ENCODE data around the gene PDE4D. TPM values are rescaled to one million over a fixed set of nuclear protein-coding genes. Genes with fewer than 3 reads are reported as not detected.

PDE4D gene
- total and polyA plus RNA-seq, 12 donors, result 1.2 to 18.9 (median 2.1) TPM

DNA sequence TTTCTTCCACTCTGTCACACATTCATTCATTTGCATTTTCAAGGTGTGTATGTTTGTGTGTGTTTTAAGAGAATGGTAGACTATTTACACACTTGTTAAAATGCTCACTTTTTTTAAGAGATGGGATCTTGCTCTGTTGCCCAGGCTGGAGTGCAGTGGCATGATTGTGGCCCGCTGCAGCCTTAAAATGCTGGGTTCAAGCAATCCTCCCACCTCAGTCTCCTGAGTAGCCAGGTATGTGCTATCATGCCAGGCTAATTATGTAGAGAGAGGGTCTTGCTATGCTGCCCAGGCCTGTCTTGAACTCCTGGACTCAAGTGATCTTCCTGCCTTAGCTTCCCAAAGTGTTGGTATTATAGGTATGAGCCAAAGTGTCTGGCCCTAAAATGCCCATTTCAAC is 173.5 kb downstream of the PDE4D start:
- intact Hi-C loops (cut with DNase I), result no loop called here
- 81 to 100% (median 96%) methylated on average over 1 of the region's 1 CpG for WGBS, 4 donors
- no peak overlapping the region for H3K4me3 ChIP-seq

DNA sequence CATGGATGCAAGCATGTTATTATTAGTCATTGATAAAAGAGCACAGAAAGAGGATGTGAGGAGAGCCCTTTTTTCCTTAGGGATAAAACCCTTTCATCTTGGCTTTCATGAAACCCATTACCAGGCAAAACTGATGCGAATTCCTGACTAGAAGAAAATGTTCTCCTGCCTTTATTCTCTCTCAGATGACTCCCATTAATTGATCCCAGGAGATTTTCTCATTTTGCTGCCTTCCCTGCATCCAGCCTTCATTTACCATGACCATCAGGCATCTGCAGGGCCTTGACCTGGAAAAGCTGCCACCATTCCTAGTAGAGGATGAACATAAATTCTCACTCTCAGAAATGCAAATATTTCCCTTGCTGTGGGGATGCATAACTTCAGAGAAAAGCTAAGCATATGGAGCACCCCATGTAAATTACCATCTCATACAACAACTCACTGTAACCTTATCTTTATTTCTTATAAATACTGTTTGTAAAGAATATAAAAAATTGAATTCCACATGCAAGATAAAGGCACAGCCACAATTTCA is 176.5 kb downstream of the PDE4D start:
- TF ChIP-seq, protein P1, sequence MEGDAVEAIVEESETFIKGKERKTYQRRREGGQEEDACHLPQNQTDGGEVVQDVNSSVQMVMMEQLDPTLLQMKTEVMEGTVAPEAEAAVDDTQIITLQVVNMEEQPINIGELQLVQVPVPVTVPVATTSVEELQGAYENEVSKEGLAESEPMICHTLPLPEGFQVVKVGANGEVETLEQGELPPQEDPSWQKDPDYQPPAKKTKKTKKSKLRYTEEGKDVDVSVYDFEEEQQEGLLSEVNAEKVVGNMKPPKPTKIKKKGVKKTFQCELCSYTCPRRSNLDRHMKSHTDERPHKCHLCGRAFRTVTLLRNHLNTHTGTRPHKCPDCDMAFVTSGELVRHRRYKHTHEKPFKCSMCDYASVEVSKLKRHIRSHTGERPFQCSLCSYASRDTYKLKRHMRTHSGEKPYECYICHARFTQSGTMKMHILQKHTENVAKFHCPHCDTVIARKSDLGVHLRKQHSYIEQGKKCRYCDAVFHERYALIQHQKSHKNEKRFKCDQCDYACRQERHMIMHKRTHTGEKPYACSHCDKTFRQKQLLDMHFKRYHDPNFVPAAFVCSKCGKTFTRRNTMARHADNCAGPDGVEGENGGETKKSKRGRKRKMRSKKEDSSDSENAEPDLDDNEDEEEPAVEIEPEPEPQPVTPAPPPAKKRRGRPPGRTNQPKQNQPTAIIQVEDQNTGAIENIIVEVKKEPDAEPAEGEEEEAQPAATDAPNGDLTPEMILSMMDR (IDR thresholded peaks at IDR 0.05), result no peak
- TF ChIP-seq POLR2A (IDR thresholded peaks at IDR 0.05), result no peak
- no peaks in the 10 kb centered on the region for H3K4me1 ChIP-seq (replicated peaks in 1 of 2)
- WGBS, 4 donors, result 78 to 90% (median 87%) methylated on average over 1 of the region's 1 CpG
- H3K36me3 ChIP-seq (replicated peaks in 1 of 2), result no peaks in the 10 kb centered on the region
- H3K9me3 ChIP-seq (replicated peaks in 1 of 3), result no peaks in the 10 kb centered on the region
- intact Hi-C loops (cut with DNase I), result no loop called here
- no peaks in the 10 kb centered on the region for H3K27me3 ChIP-seq
- no peak overlapping the region for H3K4me3 ChIP-seq
- no peak for DNase-seq
- no peak overlapping the region for H3K27ac ChIP-seq

More for the DNA sequence above, 173.5 kb downstream of the PDE4D start:
- DNase-seq, result no peak
- H3K9me3 ChIP-seq (replicated peaks in 1 of 3), result no peaks in the 10 kb centered on the region
- H3K27me3 ChIP-seq, result no peaks in the 10 kb centered on the region
- H3K36me3 ChIP-seq (replicated peaks in 1 of 2), result no peaks in the 10 kb centered on the region
- no peaks in the 10 kb centered on the region for H3K4me1 ChIP-seq (replicated peaks in 1 of 2)
- TF ChIP-seq, protein P1 (IDR thresholded peaks at IDR 0.05), result no peak
- TF ChIP-seq POLR2A (IDR thresholded peaks at IDR 0.05), result no peak
- H3K27ac ChIP-seq, result no peak overlapping the region

DNA sequence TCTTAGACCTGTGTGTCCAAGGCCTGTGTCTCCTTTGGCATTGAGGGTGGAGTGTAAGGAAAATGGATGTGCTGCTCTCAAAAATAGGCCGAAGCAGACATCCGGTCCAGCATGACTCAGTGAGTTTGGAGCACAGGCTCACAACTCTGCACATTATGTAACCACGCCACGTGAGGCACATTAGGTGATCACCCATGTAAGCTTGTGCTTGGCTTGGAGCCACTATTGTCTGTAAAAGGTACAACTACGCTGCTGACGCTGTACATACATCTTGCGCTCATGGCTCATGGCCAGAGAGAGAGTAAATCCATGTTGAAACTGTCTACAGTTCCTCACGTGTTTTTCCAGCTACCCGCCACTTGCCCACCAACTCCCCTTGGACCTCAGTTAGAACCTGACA is 177.5 kb downstream of the PDE4D start:
- Histone ChIP-seq H3K27me3 (no peaks in the 10 kb centered on the region), H3K4me3 (no peak overlapping the region), H3K36me3 (replicated peaks in 1 of 2) (no peaks in the 10 kb centered on the region), H3K4me1 (replicated peaks in 1 of 2) (no peaks in the 10 kb centered on the region), H3K9me3 (replicated peaks in 1 of 3) (no peaks in the 10 kb centered on the region), H3K27ac (no peak overlapping the region)
- TF ChIP-seq, protein P1 (IDR thresholded peaks at IDR 0.05), result no peak
- no peak for TF ChIP-seq POLR2A (IDR thresholded peaks at IDR 0.05)
- intact Hi-C loops (cut with DNase I), result no loop called here
- DNase-seq, result no peak
- 82 to 95% (median 88%) methylated on average over 6 to 9 of the region's 9 CpGs for WGBS, 4 donors

DNA sequence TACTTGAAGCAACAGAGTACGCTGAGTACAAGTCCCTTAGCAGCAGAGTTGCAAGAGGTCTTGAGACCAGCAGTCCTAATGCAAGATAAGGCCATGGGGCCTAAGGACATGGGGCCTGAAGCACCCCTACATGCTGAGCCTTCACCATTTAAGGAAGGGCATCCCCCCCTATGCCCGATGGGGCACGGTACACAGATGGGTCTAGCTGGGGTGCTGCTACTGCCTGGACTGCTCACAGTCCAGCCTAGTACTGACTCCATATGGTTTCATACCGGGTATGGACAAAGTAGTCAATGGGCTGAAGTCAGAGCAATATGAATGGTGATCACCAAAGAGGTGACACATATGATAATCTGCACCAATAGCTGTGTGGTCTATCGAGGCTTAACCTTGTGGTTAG is 178.3 kb downstream of the PDE4D start:
- Histone ChIP-seq H3K27ac (no peak overlapping the region), H3K4me1 (replicated peaks in 1 of 2) (no peaks in the 10 kb centered on the region), H3K27me3 (no peaks in the 10 kb centered on the region), H3K4me3 (no peak overlapping the region), H3K9me3 (replicated peaks in 1 of 3) (no peaks in the 10 kb centered on the region), H3K36me3 (replicated peaks in 1 of 2) (no peaks in the 10 kb centered on the region)
- DNase-seq, result no peak
- intact Hi-C loops (cut with DNase I), result no loop called here
- 80 to 91% (median 84%) methylated on average over 4 to 5 of the region's 5 CpGs for WGBS, 4 donors
- TF ChIP-seq POLR2A (IDR thresholded peaks at IDR 0.05), result no peak
- TF ChIP-seq, protein P1 (IDR thresholded peaks at IDR 0.05), result no peak
